IPS DF 4.7 (cell line): ENCODE measurements around the gene THSD4.

Experiments
- DNase-seq: peaks from one replicate; pipeline ENCODE4 v3.0.0-alpha.2; 2013; ENCODE audit warnings: low spot score; ENCODE audit errors: extremely low read depth

The THSD4 gene

GRCh38 chr15:71801935-71802655 lies 686.8 kb downstream of the THSD4 start:
- no peak for DNase-seq

GRCh38 chr15:71802770-71803169 lies 687.5 kb downstream of the THSD4 start:
- DNase-seq: no peak

- no peak for DNase-seq
Observed at GRCh38 chr15:71804226-71804625, 689.0 kb downstream of the THSD4 start.

GRCh38 chr15:71804695-71805470 lies 689.6 kb downstream of the THSD4 start:
- DNase-seq: no peak

- DNase-seq: no peak
Observed at GRCh38 chr15:71806452-71806931, 691.2 kb downstream of the THSD4 start.

GRCh38 chr15:71807125-71807629 lies 691.9 kb downstream of the THSD4 start:
- no peak for DNase-seq

- DNase-seq: no peak
Observed at GRCh38 chr15:71807691-71808091, 692.4 kb downstream of the THSD4 start.

- no peak for DNase-seq
Observed at GRCh38 chr15:71808311-71809020, 693.2 kb downstream of the THSD4 start.

GRCh38 chr15:71809346-71809745 lies 694.1 kb downstream of the THSD4 start:
- DNase-seq: no peak

GRCh38 chr15:71810256-71811035 lies 695.2 kb downstream of the THSD4 start, which contains the start of gene NR2E3:
TSS of gene NR2E3 (plus strand) at chr15:71810554. CDS start at chr15:71810744, 190 bp downstream.
- no peak for DNase-seq

- DNase-seq: no peak
Observed at GRCh38 chr15:71811036-71811736, 695.9 kb downstream of the THSD4 start.

GRCh38 chr15:71811752-71812735 lies 696.8 kb downstream of the THSD4 start:
- DNase-seq: no peak

- DNase-seq: no peak
Observed at GRCh38 chr15:71812966-71813722, 697.9 kb downstream of the THSD4 start.

GRCh38 chr15:71813723-71814470 lies 698.6 kb downstream of the THSD4 start:
- no peak for DNase-seq

GRCh38 chr15:71815301-71815700 lies 700.0 kb downstream of the THSD4 start:
- no peak for DNase-seq

- no peak for DNase-seq
Observed at GRCh38 chr15:71817351-71817750, 702.1 kb downstream of the THSD4 start.

- no peak for DNase-seq
Observed at GRCh38 chr15:71820127-71820526, 704.9 kb downstream of the THSD4 start.
